ENCODE data around the gene HES5.
"Not testable (repeated sequence)": the region's sequence is repeated elsewhere in the genome, so short reads cannot be mapped to it uniquely, and the experiment has no call there.

The HES5 gene

DNA sequence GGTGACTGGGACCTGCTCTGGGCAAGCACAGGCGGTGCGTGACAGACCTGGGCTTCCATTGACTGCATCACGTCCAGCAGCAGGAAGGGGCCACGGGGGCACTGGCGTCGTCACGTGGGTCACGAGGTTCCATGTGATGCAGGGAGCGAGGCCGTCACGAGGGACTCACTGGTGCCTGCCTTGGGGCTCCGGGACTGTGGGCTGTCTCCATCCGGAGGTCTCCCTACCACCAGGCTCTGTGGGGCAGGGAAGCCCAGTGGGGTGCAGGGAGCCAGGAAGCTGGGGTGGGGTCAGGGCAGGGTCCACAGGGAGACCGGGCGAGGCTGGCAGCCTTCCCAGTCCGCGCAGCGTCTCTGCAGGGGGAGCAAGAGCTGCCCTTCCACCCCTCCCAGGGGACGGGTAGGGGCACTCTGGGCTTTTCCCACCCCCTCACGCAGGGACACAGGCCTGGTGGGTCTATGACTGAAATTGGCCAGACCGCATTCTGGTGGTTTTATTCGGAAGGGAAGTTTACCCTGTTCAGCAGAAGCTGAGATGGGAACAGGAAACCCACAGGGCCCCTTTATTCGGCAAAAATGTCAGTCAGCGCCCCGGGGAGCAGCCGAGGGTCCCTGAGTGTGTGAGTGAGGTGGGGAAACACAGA, 25.7 kb upstream of the HES5 start:
- Mint-ChIP-seq H3K4me3 (peak overlapping the region; percentile 99), H3K4me1 (ENCODE audit: low read depth) (peaks cover 49% of the 10 kb centered on the region), H3K27ac (peak overlapping the region; percentile 98), H3K36me3 (ENCODE audit: low read depth) (peaks cover 45% of the 10 kb centered on the region), H3K27me3 (no peaks in the 10 kb centered on the region), H3K9me3 (no peaks in the 10 kb centered on the region)
- DNase-seq = peak; percentile 84

DNA sequence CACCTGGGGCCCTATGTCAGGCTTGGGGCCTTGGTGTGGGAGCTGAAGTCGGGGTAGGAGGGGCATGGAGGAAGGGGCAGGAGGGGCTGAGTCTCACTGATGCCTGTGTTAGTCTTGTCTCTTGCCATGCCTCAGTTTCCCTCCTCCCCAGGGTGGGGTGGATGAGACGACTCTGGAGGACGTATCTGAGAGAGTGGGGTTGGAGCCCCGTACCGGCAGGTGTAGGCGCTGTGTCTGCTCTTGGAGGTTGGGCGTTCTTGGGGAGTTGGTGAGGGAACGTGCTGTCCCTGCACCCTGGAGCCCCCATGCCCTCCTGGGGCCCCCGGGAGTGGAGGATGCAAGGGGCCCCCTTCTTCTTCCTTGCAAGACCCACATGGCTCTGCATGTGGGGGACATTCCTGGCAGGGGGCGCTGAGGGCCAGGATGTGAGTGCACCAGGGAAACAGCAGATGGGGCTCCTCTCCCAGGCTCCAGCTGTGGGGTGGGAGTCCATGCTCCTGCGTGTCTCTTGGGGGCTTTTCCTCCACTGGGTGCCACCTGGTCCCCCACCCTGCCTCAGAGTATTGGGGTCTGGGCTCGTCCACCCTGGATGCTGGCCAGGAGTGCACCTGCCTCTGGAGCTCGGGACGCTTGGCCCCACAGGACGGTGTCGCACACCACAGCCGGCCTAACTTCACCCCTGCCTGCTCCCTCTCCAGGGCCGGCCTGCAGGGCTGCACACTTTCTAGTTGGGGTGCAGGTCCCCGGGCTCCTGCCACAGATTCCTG, 24.7 kb upstream of the HES5 start:
- Mint-ChIP-seq H3K36me3 (ENCODE audit: low read depth) (peaks cover 36% of the 10 kb centered on the region), H3K27ac (peak overlapping the region; percentile 74), H3K4me3 (peak overlapping the region; percentile 99), H3K27me3 (no peaks in the 10 kb centered on the region), H3K9me3 (no peaks in the 10 kb centered on the region), H3K4me1 (ENCODE audit: low read depth) (peaks cover 49% of the 10 kb centered on the region)
- DNase-seq = peak; percentile 74

DNA sequence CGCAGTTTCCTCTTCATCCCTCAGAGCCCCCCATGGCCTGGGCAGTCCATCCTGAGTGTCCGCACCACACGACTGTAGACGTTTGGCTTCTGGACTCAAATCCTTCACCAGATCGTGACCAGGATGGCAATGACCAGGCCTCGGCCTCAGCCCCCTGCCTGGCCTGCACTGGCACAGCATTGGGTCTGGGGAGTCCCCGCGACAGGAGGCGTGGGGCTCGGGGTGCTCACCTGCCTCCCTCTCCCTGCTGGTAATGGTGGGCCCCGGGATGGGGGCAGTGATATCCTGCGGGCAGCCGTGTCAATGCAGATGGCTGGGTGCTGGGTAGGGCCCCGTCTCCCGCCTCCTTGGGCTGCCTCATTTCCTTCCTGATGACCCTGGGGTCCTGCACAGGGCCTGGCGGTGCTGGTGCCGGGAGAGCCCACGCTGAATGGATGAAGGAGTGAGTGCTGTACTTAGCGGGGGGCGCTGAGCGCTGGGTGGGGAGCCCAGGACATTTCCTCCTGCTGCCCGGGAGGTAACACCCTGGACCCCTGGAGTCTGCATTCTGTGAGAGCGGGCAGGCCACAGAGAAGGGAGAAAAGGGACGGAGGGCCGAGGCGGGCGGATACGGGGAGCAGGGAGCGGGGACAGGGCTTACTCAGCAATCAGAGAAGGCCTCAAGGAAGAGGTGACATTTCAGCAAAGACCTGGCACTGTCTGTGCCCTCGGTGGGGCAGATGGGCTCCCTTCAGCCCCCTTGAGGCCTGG, 24.0 kb upstream of the HES5 start:
- Mint-ChIP-seq H3K36me3 (ENCODE audit: low read depth) (peaks cover 29% of the 10 kb centered on the region), H3K27ac (peak overlapping the region; percentile 74), H3K4me3 (no peak overlapping the region), H3K27me3 (no peaks in the 10 kb centered on the region), H3K4me1 (ENCODE audit: low read depth) (peaks cover 52% of the 10 kb centered on the region), H3K9me3 (no peaks in the 10 kb centered on the region)
- DNase-seq = no peak

DNA sequence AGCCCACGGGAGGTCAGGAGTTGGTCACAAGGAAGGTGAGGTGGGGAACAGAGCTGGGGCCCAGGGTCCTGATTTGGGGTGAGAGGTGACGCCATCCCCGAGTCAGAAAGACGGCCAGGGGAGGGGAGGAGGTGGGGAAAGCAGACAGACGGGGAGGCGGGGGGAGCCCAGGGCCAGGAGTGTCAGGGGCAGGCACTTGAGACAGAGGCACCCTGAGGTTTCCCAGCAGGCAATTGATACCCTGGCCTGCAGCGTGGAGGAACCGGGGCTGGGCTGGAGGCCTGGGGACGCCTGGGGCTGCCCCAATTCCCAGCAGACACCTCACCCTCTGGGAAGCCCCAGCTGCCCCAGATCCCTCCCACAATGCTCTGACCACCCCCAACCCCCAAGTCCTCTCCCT, 23.0 kb upstream of the HES5 start:
- H3K36me3 Mint-ChIP-seq (ENCODE audit: low read depth) = peaks cover 20% of the 10 kb centered on the region
- H3K4me3 Mint-ChIP-seq, H3K27me3 Mint-ChIP-seq, H3K27ac Mint-ChIP-seq, DNase-seq, H3K9me3 Mint-ChIP-seq: not testable (repeated sequence)
- H3K4me1 Mint-ChIP-seq (ENCODE audit: low read depth) = peaks cover 51% of the 10 kb centered on the region

DNA sequence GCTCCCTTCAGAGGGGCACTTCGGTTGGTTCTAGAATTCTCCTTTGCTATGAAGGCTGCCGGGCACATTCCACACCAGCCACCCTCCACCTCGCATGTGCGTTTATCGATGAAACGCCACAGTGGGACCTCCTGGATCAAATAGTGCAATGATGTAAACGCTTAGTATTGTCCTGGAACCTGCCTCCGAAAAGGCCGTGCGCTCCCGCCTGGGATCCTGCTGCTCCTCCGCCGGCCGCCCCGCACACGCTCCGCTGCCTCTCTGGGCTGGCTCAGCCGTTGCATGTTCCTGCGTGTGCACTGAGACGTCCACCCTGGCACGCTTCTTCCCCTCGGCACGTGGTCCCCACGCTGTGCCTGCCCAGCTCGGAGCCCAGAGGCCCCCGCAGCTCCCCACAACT, 22.1 kb upstream of the HES5 start:
- Mint-ChIP-seq H3K27ac (no peak overlapping the region), H3K27me3 (no peaks in the 10 kb centered on the region), H3K36me3 (ENCODE audit: low read depth) (peaks cover 12% of the 10 kb centered on the region), H3K4me1 (ENCODE audit: low read depth) (peaks cover 53% of the 10 kb centered on the region), H3K9me3 (no peaks in the 10 kb centered on the region), H3K4me3 (no peak overlapping the region)
- DNase-seq = no peak

DNA sequence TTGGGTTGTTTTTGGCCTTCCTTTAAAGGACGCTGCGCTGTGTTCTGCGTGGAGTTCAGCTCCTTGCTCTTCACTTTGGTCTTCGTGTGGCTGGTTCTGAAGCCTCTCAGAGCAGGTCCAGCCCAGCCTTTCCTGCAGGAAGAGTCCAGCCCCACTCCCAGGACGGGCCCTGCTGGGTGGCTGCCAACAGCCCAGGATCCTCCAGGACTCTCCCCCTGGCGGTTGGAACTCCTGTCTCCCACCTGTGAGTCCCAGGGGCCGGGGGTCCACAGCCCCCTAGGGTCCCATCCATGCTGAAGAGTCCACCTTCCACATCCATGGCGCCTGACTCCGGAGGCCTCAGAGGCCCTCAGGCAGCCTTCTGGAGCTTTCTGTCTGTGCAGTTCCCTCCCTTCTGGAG, 21.5 kb upstream of the HES5 start:
- not testable (repeated sequence) for H3K27me3 Mint-ChIP-seq; H3K27ac Mint-ChIP-seq; H3K4me3 Mint-ChIP-seq; H3K36me3 Mint-ChIP-seq (ENCODE audit: low read depth); DNase-seq; H3K9me3 Mint-ChIP-seq
- H3K4me1 Mint-ChIP-seq (ENCODE audit: low read depth) = peaks cover 52% of the 10 kb centered on the region

DNA sequence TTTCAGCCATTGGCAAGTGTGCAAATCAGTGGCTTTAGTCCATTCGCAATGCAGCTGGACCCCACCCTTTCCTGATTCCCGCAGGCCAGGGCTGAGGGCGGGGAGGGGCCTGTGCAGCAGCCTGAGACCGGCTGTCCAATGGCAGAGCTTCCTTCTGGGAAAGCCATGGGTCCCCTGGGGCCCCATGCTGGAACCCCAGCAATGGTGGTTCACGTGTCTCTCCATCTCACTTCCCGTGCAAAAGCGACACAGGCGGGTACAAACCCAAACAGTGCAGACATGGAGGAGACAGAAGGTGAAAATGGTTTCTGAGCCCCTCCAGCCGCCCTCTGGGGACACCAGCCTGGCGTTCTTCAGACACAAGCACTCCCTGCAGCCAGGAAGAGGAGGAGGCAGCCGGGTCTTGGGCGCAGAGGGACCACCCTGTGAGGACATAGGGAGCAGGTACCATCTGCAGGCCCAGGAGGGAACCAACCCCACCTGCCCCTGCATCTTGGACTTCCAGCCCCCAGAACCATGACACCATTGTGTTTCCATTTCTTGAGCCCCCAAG, 20.3 kb upstream of the HES5 start:
- DNase-seq; H3K36me3 Mint-ChIP-seq (ENCODE audit: low read depth); H3K4me3 Mint-ChIP-seq; H3K9me3 Mint-ChIP-seq; H3K27me3 Mint-ChIP-seq: not testable (repeated sequence)
- Mint-ChIP-seq H3K27ac (peak overlapping the region; percentile 55), H3K4me1 (ENCODE audit: low read depth) (peaks cover 47% of the 10 kb centered on the region)

DNA sequence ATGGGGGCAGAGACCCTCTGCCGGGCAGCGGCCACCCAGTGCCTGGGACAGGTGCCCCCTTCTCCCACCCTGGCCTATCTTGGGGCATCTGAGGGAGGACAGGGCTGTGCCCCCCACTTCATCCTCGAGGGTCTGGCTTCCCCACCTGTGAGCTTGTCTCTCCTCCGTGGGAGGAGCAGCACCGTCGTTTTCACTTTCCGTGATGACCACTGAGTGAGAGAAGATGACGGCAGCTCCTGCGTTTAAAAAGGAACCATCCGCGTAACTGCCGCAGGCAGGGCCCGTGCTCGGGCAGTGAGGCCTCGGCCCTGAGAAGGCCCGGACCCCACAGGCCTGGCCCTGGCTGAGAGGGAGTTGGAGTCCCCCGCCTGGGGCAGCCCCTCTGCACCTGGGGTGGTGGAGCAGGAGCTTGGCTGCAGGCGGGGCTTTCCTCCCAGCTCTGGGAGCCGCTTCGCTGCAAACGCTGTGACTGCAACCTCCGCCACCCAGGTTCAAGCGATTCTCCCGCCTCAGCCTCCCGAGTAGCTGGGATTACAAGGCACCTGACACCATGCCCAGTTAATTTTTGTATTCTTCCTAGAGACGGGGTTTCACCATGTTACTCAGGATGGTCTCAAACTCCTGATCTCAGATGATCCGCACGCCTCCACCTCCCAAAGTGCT, 19.4 kb upstream of the HES5 start:
- DNase-seq; H3K27me3 Mint-ChIP-seq; H3K36me3 Mint-ChIP-seq (ENCODE audit: low read depth); H3K9me3 Mint-ChIP-seq: not testable (repeated sequence)
- Mint-ChIP-seq H3K4me1 (ENCODE audit: low read depth) (peaks cover 43% of the 10 kb centered on the region), H3K4me3 (peak overlapping the region; percentile 80), H3K27ac (peak overlapping the region; percentile 99)

DNA sequence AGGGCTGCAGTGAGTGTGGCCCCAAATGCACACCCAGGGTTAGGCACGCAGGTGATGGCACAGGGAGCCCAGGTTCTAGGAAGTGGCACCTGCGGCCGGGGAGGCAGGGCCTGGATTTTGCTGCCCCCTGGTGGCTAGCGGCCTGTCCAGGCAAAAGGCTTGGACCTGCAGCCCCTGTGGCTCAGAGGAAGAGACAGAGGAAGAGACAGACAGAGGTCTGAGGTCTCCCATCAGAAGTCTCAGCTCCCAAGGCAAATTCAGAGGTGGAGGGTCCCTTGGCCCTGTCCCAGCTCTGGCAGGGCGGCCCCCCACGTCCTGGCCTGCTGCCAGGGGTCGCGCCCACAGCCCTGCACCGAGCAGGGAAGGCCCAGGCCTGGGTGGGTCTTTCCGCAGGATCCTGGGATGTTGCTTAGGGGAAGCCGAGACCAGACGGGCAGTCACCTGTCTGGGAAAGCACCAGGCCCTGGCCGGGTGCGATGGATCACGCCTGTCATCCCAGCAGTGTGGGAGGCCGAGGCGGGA, 18.1 kb upstream of the HES5 start:
- Mint-ChIP-seq H3K27ac (peak overlapping the region; percentile 99), H3K4me1 (ENCODE audit: low read depth) (peaks cover 41% of the 10 kb centered on the region), H3K9me3 (no peaks in the 10 kb centered on the region), H3K36me3 (ENCODE audit: low read depth) (no peaks in the 10 kb centered on the region), H3K4me3 (peak overlapping the region; percentile 80), H3K27me3 (no peaks in the 10 kb centered on the region)
- DNase-seq = peak; percentile 89

DNA sequence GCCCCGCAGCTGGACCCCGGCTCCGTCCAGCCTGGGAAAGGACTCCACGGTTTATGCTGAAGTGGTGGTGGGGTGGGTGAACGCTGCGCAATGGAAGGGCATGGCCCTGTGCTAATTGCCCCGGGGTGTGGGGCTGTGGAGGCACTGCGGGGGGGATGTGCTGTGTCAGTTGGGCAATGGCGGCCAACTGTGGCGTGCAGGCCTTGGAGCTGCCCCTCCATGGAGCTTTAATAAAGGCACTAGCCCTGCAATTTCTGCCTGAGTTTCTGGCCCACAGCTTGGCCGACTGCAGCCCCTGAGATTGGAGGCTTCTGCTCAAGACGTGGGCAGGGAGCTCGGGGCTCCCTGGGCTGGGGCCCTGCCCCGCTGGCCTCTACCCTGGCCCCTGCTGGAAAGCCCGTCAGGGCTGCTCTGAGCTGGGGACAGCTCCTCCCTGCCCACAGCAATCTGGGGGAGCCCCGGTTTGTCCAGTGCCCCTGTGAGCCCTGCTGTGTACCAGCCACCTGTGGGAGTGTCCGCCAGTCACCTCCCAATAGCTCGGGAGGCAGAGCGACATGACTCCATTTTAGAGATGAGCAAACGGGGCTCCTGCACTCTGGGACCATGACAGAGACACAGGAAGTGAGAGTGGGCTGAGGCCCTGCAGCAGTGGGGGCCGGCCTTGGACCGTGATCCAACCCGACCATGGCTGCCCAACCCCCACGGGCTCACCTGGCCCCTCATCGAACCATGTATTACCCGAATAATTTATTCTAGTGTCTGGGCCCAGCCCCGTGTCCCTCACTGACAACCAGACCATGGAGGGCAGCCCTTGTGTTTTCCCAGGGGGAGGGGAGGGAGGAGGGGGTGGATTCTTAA, 17.4 kb upstream of the HES5 start:
- Mint-ChIP-seq H3K4me3 (peak overlapping the region; percentile 80), H3K4me1 (ENCODE audit: low read depth) (peaks cover 41% of the 10 kb centered on the region), H3K27me3 (no peaks in the 10 kb centered on the region), H3K27ac (peak overlapping the region; percentile 99), H3K9me3 (no peaks in the 10 kb centered on the region), H3K36me3 (ENCODE audit: low read depth) (no peaks in the 10 kb centered on the region)
- DNase-seq = no peak

DNA sequence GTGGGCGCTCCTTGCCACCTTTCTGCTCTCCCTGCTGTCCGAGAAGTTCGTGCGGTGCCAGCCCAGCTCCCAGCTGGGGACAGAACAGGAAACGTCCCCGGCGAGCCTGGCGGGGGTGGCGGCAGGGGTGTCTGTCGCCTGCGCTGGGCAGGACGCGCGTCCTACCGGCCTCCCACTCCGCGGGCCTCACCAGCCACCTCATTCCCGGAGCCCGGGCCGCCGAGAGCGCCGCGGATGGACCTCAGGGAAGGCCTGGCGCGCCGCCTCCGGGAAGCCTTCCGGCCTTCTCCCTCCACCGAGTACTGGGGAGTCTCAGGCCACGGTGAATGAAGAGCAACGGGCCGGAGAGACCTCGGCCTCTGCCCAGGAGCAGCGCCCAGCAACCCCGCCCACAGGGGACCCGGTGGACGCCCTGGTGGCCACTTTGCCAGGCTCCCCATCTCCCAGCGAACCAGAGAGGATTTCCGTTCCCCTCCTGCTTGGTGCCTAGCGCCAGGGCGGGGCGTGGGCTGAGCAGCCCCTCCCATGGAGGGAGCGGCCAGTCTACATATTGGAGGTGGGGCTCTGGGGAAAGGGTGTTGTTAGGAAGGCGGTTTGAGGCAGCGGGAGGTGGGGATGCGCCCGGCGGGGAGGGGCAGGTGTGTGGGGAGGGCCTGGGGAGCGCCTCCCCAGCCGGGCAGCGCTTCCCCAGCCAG, 16.6 kb upstream of the HES5 start:
- H3K4me1 Mint-ChIP-seq (ENCODE audit: low read depth) = peaks cover 41% of the 10 kb centered on the region
- peak; percentile 86 for DNase-seq
- no peaks in the 10 kb centered on the region for H3K9me3 Mint-ChIP-seq
- no peaks in the 10 kb centered on the region for H3K36me3 Mint-ChIP-seq (ENCODE audit: low read depth)
- no peaks in the 10 kb centered on the region for H3K27me3 Mint-ChIP-seq
- peak overlapping the region; percentile 99 for H3K27ac Mint-ChIP-seq
- peak overlapping the region; percentile 80 for H3K4me3 Mint-ChIP-seq

DNA sequence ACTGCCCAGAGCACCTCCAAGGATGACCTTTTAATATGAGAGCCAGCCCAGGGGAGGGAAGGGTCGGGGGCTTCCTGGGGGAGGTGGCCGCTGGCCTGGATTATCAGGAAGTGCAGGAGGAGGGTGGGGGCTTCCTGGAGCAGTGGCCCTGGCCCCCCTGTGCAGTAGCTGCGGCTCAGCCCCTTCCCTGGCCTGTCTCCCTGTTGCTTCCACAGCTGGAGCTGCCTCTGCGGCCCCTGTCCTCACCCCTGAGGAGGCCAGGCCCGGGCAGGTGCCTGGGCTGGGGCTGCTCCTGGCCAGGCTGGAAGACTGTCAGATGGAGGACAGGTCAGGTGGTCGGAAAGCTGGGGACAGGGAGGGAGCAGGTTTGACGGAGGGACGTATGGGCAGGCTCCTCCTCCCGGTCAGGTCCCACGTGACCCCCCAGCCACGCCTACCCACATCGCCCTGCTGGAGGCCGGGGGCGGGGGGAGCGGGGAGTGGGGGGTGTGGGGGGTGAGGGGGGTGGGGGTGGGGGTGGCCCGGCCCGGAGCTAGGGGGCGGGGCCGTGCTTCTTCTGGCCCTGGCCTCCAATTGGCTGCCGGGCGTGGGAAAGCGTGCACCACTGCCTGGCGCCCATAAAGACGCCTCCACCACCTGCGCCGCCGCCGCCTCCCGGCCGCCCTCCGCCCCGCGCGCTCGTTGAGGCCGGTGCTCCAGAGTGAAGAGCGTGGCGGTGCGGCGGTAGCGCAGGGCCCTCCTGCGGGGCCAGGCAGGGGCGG, 15.9 kb upstream of the HES5 start:
- DNase-seq = peak; percentile 88
- Mint-ChIP-seq H3K9me3 (no peaks in the 10 kb centered on the region), H3K4me3 (peak overlapping the region; percentile 80), H3K27me3 (peaks cover 2% of the 10 kb centered on the region), H3K4me1 (ENCODE audit: low read depth) (peaks cover 41% of the 10 kb centered on the region), H3K36me3 (ENCODE audit: low read depth) (no peaks in the 10 kb centered on the region), H3K27ac (no peak overlapping the region)

Data from activated T-cell treated with anti-CD3 and anti-CD28 coated beads, Interleukin-2, amount 50 U/mL, for 24 hours (primary cell).